HepG2 (cell line): ENCODE results near the gene TGIF1. TPM values are rescaled to one million over a fixed set of nuclear protein-coding genes. Genes with fewer than 3 reads are reported as not detected.

Source experiments
- ATF3 ChIP-seq: sonication (generic); formaldehyde crosslinking; IDR thresholded peaks from 2 replicates; pipeline ENCODE4 v1.4.0; 2020; ENCODE audit warnings: missing genetic modification reagents
- BCL6 ChIP-seq: IDR thresholded peaks from 2 replicates; pipeline ENCODE4 v1.6.1; 2016; ENCODE audit warnings: missing genetic modification reagents, missing compliant biosample characterization
- ELF1 ChIP-seq: sonication (generic); formaldehyde crosslinking; IDR thresholded peaks from 2 replicates; pipeline ENCODE4 v1.4.0; 2020; ENCODE audit warnings: missing genetic modification reagents
- HBP1 ChIP-seq: IDR thresholded peaks from 2 replicates; pipeline ENCODE4 v1.6.1; 2016; ENCODE audit warnings: low read depth, control low read depth
- MAFF ChIP-seq: IDR thresholded peaks from 2 replicates; pipeline ENCODE4 v1.6.1; 2011; ENCODE audit warnings: low read depth, low read length, improper control_type of control experiment
- MLX ChIP-seq: IDR thresholded peaks from 2 replicates; pipeline ENCODE4 v1.6.1; 2016
- MZF1 ChIP-seq: sonication (generic); formaldehyde crosslinking; IDR thresholded peaks from 2 replicates; pipeline ENCODE4 v1.8.1; 2023; ENCODE audit warnings: mild to moderate bottlenecking, missing genetic modification reagents, borderline replicate concordance
- NR1H2 ChIP-seq: sonication (generic); formaldehyde crosslinking; IDR thresholded peaks from 2 replicates; pipeline ENCODE4 v1.8.1; 2022; ENCODE audit warnings: low read depth, missing genetic modification reagents, borderline replicate concordance
- RARA ChIP-seq: IDR thresholded peaks from 2 replicates; pipeline ENCODE4 v1.6.1; 2016; ENCODE audit warnings: missing genetic modification reagents, missing compliant biosample characterization
- SOX6 ChIP-seq, 2 experiments: fragments of 450-650 bp in 1 of 2; sonication (generic) in 1 of 2; formaldehyde crosslinking in 1 of 2; IDR thresholded peaks; 2 replicates each; pipeline versions ENCODE4 v1.4.0 to v1.6.1; 2017 to 2020; ENCODE audit warnings: antibody characterized with exemption in 1 of 2, mild to moderate bottlenecking in 1 of 2, missing genetic modification reagents in 1 of 2
- TCF12 ChIP-seq, 2 experiments: fragments of 450-650 bp in 1 of 2; sonication (generic) in 1 of 2; formaldehyde crosslinking in 1 of 2; IDR thresholded peaks; 2 replicates each; pipeline versions ENCODE4 v1.6.1 to v1.8.0; 2017 to 2022; ENCODE audit warnings: antibody characterized with exemption in 1 of 2, mild to moderate bottlenecking in 1 of 2, missing genetic modification reagents in 1 of 2, moderate library complexity in 1 of 2
- ZBTB14 ChIP-seq: sonication (generic); formaldehyde crosslinking; IDR thresholded peaks from 2 replicates; pipeline ENCODE4 v1.4.0; 2020; ENCODE audit warnings: missing genetic modification reagents
- ZC3H13 ChIP-seq: sonication (generic); formaldehyde crosslinking; IDR thresholded peaks from 2 replicates; pipeline ENCODE4 v1.8.1; 2023; ENCODE audit warnings: mild to moderate bottlenecking, missing genetic modification reagents, moderate library complexity
- ZMAT3 ChIP-seq: sonication (generic); formaldehyde crosslinking; conservative IDR thresholded peaks from 2 replicates; pipeline ENCODE4 v1.7.0; 2021; ENCODE audit warnings: missing genetic modification reagents
- ZNF138 ChIP-seq: sonication (generic); formaldehyde crosslinking; IDR thresholded peaks from 2 replicates; pipeline ENCODE4 v1.5.0; 2020; ENCODE audit warnings: mild to moderate bottlenecking, low read depth, missing genetic modification reagents
- ZNF737 ChIP-seq: sonication (generic); formaldehyde crosslinking; IDR thresholded peaks from 2 replicates; pipeline ENCODE4 v1.5.0; 2020; ENCODE audit warnings: missing genetic modification reagents, mild to moderate bottlenecking, borderline replicate concordance
- ZXDC ChIP-seq: sonication (generic); formaldehyde crosslinking; IDR thresholded peaks from 2 replicates; pipeline ENCODE4 v1.5.0; 2020; ENCODE audit warnings: mild to moderate bottlenecking, missing genetic modification reagents
- polyA plus RNA-seq, 8 experiments: library from polyadenylated mRNA; depleted of rRNA in 3 of 8; stranded (reverse) in 7 of 8; unstranded in 1 of 8; fragments of >200 nt; fragmentation: Illumina TruSeq in 4 of 8; extraction: Trizol in 4 of 8; gene quantifications; 2 replicates each; pipeline versions ENCODE4 v1.2.1 to v1.2.3, GENCODE V29; 2011 to 2016; ENCODE audit warnings: low read depth in 4 of 8, missing spikeins in 1 of 8, mixed read lengths in 1 of 8; ENCODE audit not compliant: insufficient read depth in 1 of 8
- total RNA-seq, 5 experiments: library from RNA; depleted of rRNA; stranded (reverse); fragments of >200 nt; fragmentation: Illumina TruSeq; extraction: Trizol; gene quantifications; 2 replicates each; pipeline ENCODE4 v1.2.3, GENCODE V29; 2016; ENCODE audit warnings: low read depth in 1 of 5

The TGIF1 gene
- total and polyA plus RNA-seq, 2 of the 13 experiments (the other 11 are each of a cell fraction or from before 2014, with no cell fraction given), result 50.0 to 76.1 TPM

GRCh38 chr18:3453540-3454364, 3.8 kb downstream of the TGIF1 start (continued):
- TF ChIP-seq ZXDC (CRISPR knock-in tag), result no peak
- no peak for TF ChIP-seq ATF3 (CRISPR knock-in tag)
- no peak for TF ChIP-seq TCF12 (IDR thresholded peaks at IDR 0.05)
- no peak for TF ChIP-seq TCF12 (CRISPR knock-in tag; IDR thresholded peaks at IDR 0.05)
- TF ChIP-seq BCL6, result peak; percentile 79
- TF ChIP-seq ZBTB14 (CRISPR knock-in tag), result no peak
- no peak for TF ChIP-seq ZMAT3 (CRISPR knock-in tag)
- TF ChIP-seq ELF1 (CRISPR knock-in tag), result peak; percentile 33; the same call in 1 of the 2 replicates
- no peak for TF ChIP-seq MLX (CRISPR knock-in tag)
- TF ChIP-seq ZNF138 (CRISPR knock-in tag), result no peak
- no peak for TF ChIP-seq ZNF737 (CRISPR knock-in tag)
- TF ChIP-seq SOX6 (IDR thresholded peaks at IDR 0.05), result no peak
- peak; percentile 93 for TF ChIP-seq SOX6 (CRISPR knock-in tag; IDR thresholded peaks at IDR 0.05)
- no peak for TF ChIP-seq MZF1
- TF ChIP-seq HBP1 (CRISPR knock-in tag), result no peak
- 0 out of 2 replicates have a peak, but pooled peaks have one; percentile 8 for TF ChIP-seq ZC3H13 (CRISPR knock-in tag)
- no peak for TF ChIP-seq NR1H2 (CRISPR knock-in tag)
- TF ChIP-seq MAFF, result 0 out of 2 replicates have a peak, but pooled peaks have one; percentile 29
- TF ChIP-seq RARA (CRISPR knock-in tag), result peak; percentile 42; the same call in 1 of the 2 replicates
